Measurements from ENCODE around the gene TM2D1. TPM values are rescaled to one million over a fixed set of nuclear protein-coding genes. Genes with fewer than 3 reads are reported as not detected.
A peak's percentile ranks its signal among the peaks of the same experiment; 100 is the strongest.

The TM2D1 gene
- total RNA-seq, 6 experiments from 2014 or later: 39.1 to 49.0 (median 40.4) TPM

GRCh38 chr1:61641578-61642336, 83.2 kb downstream of the TM2D1 start:
- Mint-ChIP-seq H3K9me3 (no peaks in the 10 kb centered on the region), H3K27me3 (ENCODE audit: insufficient read depth) (peaks cover 2% of the 10 kb centered on the region), H3K27ac (no peak overlapping the region), H3K36me3 (ENCODE audit: low read depth) (no peaks in the 10 kb centered on the region), H3K4me1 (ENCODE audit: low read depth) (peaks cover 7% of the 10 kb centered on the region; the same call in 1 of the 2 replicates), H3K4me3 (no peak overlapping the region)
- no peak for DNase-seq
- peak; percentile 57; the same call in 1 of the 2 replicates for TF ChIP-seq CTCF (IDR thresholded peaks at IDR 0.05)

- H3K9me3 Mint-ChIP-seq: no peaks in the 10 kb centered on the region
- H3K27me3 Mint-ChIP-seq (ENCODE audit: insufficient read depth): peaks cover 2% of the 10 kb centered on the region
- no peak overlapping the region for H3K4me3 Mint-ChIP-seq
- DNase-seq: no peak
- H3K36me3 Mint-ChIP-seq (ENCODE audit: low read depth): no peaks in the 10 kb centered on the region
- peaks cover 7% of the 10 kb centered on the region; the same call in 1 of the 2 replicates for H3K4me1 Mint-ChIP-seq (ENCODE audit: low read depth)
- TF ChIP-seq CTCF (IDR thresholded peaks at IDR 0.05): no peak
- H3K27ac Mint-ChIP-seq: no peak overlapping the region
Measured at GRCh38 chr1:61640531-61641530, 84.1 kb downstream of the TM2D1 start.

GRCh38 chr1:61639608-61640336, 85.2 kb downstream of the TM2D1 start:
- no peak overlapping the region for H3K4me3 Mint-ChIP-seq
- TF ChIP-seq CTCF (IDR thresholded peaks at IDR 0.05): no peak
- H3K36me3 Mint-ChIP-seq (ENCODE audit: low read depth): no peaks in the 10 kb centered on the region
- no peaks in the 10 kb centered on the region for H3K9me3 Mint-ChIP-seq
- H3K4me1 Mint-ChIP-seq (ENCODE audit: low read depth): peaks cover 7% of the 10 kb centered on the region; the same call in 1 of the 2 replicates
- H3K27me3 Mint-ChIP-seq (ENCODE audit: insufficient read depth): peaks cover 3% of the 10 kb centered on the region
- no peak for DNase-seq
- no peak overlapping the region for H3K27ac Mint-ChIP-seq

- Mint-ChIP-seq H3K27me3 (ENCODE audit: insufficient read depth) (peaks cover 6% of the 10 kb centered on the region), H3K36me3 (ENCODE audit: low read depth) (no peaks in the 10 kb centered on the region), H3K4me3 (no peak overlapping the region), H3K4me1 (ENCODE audit: low read depth) (peaks cover 7% of the 10 kb centered on the region; the same call in 1 of the 2 replicates), H3K27ac (no peak overlapping the region), H3K9me3 (no peaks in the 10 kb centered on the region)
- TF ChIP-seq CTCF (IDR thresholded peaks at IDR 0.05): no peak
- no peak for DNase-seq
Measured at GRCh38 chr1:61638911-61639605, 85.9 kb downstream of the TM2D1 start.
